ENCODE measurements around the gene FAM184B.

The FAM184B gene

DNA sequence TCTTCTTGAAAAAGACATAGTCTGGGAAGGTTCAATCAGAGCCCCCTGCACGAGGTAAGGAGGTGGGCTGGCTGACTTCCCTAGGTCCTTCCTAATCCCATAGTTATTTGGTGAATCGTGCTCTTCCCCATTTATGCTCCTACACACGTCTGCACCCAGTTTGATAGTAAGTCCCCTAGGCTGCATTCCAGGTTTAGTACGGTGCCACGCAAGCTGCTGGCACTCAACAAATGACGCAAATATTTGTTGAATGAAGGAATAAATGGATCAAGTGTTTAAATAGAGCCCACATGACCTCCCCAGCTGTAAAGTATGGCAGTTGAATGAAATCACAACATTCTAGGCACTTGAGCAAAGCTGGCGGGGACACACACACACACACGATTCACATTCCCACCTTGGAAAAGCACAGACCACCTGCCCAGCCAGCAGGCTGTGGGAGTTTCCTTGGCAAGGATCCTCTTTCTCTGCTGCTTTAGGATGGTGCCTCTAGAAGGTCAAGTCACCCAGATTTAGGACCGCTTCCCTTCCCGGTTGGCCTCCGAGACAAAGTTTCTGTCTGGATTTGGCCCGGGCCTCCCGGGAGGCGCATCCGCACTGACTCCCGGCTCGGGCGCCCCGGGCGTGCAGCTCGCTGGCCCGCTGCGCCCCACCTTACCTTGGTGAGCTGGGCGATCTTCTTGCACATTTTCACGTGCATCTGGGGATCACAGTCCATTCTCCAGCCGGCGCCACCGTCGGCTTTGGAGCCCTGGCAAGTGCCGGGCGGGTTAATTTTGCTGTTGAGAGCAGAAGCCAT, 721 bp downstream of the FAM184B start:
- in situ Hi-C loops (cut with MboI; ENCODE audit: low pct_unique_long_range_greater_than_20kb, low sequenced_read_pairs), result no loop called here
- no peak for DNase-seq

DNA sequence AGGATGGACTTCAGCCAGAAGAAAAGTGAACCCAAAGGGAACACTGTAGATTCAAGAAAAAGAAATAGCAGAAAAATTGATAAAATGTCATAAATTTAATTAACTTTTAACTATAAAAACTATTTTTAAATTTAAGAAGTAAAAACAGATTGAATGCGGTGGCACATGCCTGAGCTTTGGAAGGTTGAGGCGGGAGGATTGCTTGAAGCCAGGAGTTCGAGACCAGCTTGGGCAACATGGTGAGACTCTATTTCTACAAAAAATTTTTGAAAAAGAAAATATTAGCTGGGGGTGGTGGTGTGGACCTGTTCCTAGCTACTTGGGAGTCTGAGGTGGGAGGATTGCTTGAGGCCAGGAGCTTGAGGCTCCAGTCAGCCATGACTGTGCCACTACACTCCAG, 3.0 kb downstream of the FAM184B start:
- in situ Hi-C loops (cut with MboI; ENCODE audit: low pct_unique_long_range_greater_than_20kb, low sequenced_read_pairs), result no loop called here
- no peak for DNase-seq

- in situ Hi-C loops (cut with MboI; ENCODE audit: low pct_unique_long_range_greater_than_20kb, low sequenced_read_pairs), result no loop called here
- DNase-seq, result no peak
Observed at GRCh38 chr4:17773135-17773698, 8.2 kb downstream of the FAM184B start.

GRCh38 chr4:17771284-17771908, 10.0 kb downstream of the FAM184B start:
- in situ Hi-C loops (cut with MboI; ENCODE audit: low pct_unique_long_range_greater_than_20kb, low sequenced_read_pairs), result no loop called here
- DNase-seq, result no peak

DNA sequence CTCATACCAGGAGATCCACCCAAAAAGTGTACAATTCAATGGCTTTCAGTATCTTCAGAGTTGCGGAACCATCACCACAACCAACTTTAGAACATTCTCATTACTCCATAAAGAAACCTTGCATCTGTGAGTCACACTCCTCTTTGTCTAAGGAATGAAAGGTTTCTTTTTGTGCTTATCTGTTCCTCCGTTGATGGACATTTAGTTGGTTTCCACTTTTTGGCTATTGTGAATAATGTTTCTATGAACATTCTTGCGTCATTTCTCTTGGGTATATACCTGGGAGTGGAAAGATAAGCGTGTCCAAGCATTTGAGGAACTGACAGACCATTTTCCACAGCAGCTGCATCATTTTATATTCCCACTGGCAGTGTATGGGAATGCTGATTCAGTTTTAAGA, 10.6 kb downstream of the FAM184B start:
- in situ Hi-C loops (cut with MboI; ENCODE audit: low pct_unique_long_range_greater_than_20kb, low sequenced_read_pairs), result no loop called here
- no peak for DNase-seq

DNA sequence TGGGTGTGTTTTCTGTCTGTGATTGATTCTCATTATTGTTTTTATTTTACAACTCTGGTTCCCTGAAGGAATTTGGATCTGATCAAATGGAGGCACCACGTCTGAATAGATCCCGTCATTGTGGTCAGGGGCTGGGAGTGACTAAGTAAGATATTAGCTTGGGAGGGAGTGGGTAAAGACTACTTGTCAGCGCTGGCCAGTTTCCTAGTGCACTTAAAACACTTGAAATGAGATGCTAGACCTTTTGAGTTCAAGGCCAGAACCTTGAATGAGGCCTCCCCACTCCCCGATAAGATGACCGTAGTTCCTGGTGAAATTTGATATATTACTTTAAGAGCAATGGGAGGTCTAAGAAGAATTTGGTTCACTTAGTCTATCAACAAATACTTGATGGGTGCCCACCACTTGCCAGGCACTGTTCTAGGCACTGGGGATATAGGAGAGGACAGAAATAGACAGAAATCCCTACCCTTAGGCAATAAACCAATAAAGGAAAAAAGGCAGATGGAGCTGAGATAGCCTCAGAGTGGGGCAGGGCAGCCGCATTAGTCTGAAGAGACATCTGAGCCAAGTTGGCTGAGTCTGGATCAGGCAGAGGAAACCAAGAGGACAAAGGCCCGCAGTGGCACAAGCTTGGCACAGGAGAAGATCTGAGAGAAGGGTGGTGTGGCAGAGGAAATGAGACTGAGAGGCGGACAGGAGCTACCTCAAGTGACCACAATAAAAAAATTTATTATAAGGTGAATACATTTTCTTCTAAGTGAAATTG, 11.8 kb downstream of the FAM184B start:
- DNase-seq, result no peak
- in situ Hi-C loops (cut with MboI; ENCODE audit: low pct_unique_long_range_greater_than_20kb, low sequenced_read_pairs), result no loop called here

DNA sequence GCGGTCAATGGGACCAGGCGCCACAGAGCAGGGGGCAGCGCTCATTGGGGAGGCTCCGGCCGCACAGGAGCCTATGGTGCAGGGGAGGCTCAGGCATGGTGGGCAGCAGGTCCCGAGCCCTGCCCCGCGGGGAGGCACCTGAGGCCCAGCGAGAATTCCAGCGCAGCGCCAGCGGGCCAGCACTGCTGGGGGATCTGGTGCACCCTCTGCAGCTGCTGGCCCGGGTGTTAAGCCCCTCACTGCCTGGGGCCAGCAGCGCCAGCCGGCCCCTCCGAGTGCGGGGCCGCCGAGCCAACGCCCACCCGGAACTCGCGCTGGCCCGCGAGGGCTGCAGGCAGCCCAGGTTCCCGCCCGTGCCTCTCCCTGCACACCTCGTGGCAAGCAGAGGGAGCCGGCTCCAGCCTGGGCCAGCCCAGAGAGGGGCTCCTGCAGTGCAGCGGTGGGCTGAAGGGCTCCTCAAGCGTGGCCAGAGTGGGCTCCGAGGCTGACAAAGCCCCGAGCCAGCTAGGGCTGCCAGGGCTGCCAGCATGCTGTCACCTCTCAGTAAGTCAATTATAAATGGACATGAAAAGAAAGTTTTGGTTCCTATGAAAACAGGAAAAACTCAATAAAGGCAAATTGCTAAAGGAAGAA, 14.5 kb downstream of the FAM184B start:
- DNase-seq, result no peak
- in situ Hi-C loops (cut with MboI; ENCODE audit: low pct_unique_long_range_greater_than_20kb, low sequenced_read_pairs), result no loop called here

- in situ Hi-C loops (cut with MboI; ENCODE audit: low pct_unique_long_range_greater_than_20kb, low sequenced_read_pairs), result no loop called here
- DNase-seq, result no peak
Observed at GRCh38 chr4:17765514-17766286, 15.7 kb downstream of the FAM184B start.

DNA sequence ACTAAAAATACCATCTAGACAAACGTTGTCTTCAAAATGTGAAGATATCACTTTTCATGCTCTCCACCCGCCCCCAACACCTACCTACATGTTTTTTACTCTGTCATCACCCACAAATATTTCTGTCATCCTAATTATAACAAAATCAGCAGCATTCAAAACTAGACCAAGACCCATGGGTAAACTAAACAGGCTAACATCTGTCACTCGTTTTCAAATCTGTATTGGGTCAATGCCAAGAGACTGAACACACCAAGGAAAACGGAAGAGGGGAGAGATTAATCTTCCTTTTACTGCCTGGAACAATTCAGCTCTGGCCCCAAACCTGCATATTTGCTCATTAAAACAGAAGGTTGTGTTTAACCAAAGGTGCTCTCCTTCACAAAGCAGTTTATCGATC, 17.5 kb downstream of the FAM184B start:
- in situ Hi-C loops (cut with MboI; ENCODE audit: low pct_unique_long_range_greater_than_20kb, low sequenced_read_pairs), result no loop called here
- no peak for DNase-seq

DNA sequence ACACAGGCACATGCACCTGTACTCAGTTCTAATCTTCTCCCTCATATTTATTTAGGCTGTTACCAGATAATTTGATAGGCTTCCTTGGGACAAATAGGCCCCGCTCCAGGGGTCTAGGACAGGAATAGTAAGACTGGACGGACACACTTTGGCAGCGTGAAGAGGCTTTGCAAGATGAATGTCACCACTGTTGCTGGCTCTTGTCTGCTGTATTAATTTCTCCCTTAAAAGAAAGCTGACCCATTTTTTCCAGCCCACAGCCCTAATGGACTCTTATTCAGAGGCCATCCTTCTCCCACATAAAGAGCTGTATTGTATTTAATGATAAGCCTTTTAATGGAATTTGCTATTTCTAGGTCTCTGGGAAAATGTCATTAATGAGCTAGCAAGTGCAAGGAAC, 18.0 kb downstream of the FAM184B start:
- no peak for DNase-seq
- in situ Hi-C loops (cut with MboI; ENCODE audit: low pct_unique_long_range_greater_than_20kb, low sequenced_read_pairs), result no loop called here

GRCh38 chr4:17762726-17763125, 18.7 kb downstream of the FAM184B start:
- no peak for DNase-seq
- in situ Hi-C loops (cut with MboI; ENCODE audit: low pct_unique_long_range_greater_than_20kb, low sequenced_read_pairs), result no loop called here

DNA sequence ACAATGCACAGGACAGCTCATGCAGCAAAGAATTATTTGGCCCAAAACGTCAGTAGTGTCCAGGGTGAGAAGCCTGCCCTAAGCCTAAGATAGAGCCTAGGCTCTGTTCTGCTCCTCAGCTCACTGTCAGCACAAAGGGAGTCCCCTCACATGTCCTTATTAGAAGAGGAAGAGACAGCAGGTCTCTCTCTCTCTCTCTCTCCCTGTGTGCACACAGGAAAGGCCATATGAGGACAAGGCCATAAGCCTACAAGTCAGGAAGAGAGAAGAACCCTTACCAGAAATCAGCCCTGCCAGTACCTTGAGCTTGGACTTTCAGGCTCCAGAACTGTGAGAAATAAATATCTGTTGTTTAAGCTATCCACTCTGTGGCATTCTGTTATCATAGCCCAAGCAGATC, 20.4 kb downstream of the FAM184B start:
- in situ Hi-C loops (cut with MboI; ENCODE audit: low pct_unique_long_range_greater_than_20kb, low sequenced_read_pairs), result no loop called here
- DNase-seq, result no peak

GRCh38 chr4:17760626-17761025, 20.8 kb downstream of the FAM184B start:
- in situ Hi-C loops (cut with MboI; ENCODE audit: low pct_unique_long_range_greater_than_20kb, low sequenced_read_pairs), result no loop called here
- DNase-seq, result no peak

GRCh38 chr4:17758485-17758884, 22.9 kb downstream of the FAM184B start:
- DNase-seq, result no peak

DNA sequence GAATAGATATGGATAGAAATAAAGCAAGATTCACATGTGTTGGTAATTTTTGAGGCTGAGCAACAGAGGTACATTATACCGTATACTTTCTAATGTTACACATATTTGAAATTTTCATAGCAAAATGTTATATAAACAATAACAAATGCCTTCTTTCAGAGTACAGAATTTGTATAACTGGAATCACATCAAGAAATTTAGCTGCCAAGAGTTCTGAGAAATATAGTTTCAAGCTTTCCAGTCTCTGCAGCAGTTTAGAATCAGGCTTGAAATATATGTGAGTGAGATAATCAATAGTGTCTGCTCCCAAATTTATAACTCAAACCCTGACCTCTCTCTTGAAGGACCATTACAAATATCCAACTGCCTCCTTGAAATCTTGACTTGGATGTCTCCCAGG, 23.8 kb downstream of the FAM184B start:
- in situ Hi-C loops (cut with MboI; ENCODE audit: low pct_unique_long_range_greater_than_20kb, low sequenced_read_pairs), result no loop called here
- no peak for DNase-seq

More at GRCh38 chr4:17758485-17758884, 22.9 kb downstream of the FAM184B start:
- in situ Hi-C loops (cut with MboI; ENCODE audit: low pct_unique_long_range_greater_than_20kb, low sequenced_read_pairs), result no loop called here

- in situ Hi-C loops (cut with MboI; ENCODE audit: low pct_unique_long_range_greater_than_20kb, low sequenced_read_pairs), result no loop called here
- DNase-seq, result no peak
Observed at GRCh38 chr4:17753646-17754045, 27.8 kb downstream of the FAM184B start.

- DNase-seq, result no peak
- in situ Hi-C loops (cut with MboI; ENCODE audit: low pct_unique_long_range_greater_than_20kb, low sequenced_read_pairs), result no loop called here
Observed at GRCh38 chr4:17740702-17741101, 40.7 kb downstream of the FAM184B start.

GRCh38 chr4:17736484-17736883, 44.9 kb downstream of the FAM184B start:
- in situ Hi-C loops (cut with MboI; ENCODE audit: low pct_unique_long_range_greater_than_20kb, low sequenced_read_pairs), result no loop called here

GRCh38 chr4:17726911-17727310, 54.5 kb downstream of the FAM184B start:
- no peak for DNase-seq
- in situ Hi-C loops (cut with MboI; ENCODE audit: low pct_unique_long_range_greater_than_20kb, low sequenced_read_pairs), result no loop called here

More at GRCh38 chr4:17736484-17736883, 44.9 kb downstream of the FAM184B start:
- DNase-seq, result no peak
